Measurements from ENCODE around the gene PLA2G10.
"Not testable (repeated sequence)": the region's sequence is repeated elsewhere in the genome, so short reads cannot be mapped to it uniquely, and the experiment has no call there.

DNA sequence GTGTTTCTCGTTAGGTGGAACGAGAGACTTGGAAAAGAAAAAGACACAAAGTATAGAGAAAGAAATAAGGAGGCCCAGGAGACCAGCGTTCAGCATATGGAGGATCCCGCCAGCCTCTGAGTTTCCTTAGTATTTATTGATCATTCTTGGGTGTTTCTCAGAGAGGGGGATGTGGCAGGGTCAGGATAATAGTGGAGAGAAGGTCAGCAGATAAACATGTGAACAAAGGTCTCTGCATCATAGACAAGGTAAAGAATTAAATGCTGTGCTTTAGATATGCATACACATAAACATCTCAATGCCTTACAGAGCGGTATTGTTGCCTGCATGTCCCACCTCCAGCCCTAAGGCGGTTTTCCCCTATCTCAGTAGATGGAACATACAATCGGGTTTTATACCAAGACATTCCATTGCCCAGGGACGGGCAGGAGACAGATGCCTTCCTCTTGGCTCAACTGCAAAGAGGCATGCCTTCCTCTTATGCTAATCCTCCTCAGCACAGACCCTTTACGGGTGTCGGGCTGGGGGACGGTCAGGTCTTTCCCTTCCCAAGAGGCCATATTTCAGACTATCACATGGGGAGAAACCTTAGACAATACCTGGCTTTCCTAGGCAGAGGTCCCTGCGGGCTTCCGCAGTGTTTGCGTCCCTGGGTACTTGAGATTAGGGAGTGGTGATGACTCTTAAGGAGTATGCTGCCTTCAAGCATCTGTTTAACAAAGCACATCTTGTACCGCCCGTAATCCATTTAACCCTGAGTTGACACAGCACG, 57.7 kb downstream of the PLA2G10 start:
- TF ChIP-seq, protein P1, sequence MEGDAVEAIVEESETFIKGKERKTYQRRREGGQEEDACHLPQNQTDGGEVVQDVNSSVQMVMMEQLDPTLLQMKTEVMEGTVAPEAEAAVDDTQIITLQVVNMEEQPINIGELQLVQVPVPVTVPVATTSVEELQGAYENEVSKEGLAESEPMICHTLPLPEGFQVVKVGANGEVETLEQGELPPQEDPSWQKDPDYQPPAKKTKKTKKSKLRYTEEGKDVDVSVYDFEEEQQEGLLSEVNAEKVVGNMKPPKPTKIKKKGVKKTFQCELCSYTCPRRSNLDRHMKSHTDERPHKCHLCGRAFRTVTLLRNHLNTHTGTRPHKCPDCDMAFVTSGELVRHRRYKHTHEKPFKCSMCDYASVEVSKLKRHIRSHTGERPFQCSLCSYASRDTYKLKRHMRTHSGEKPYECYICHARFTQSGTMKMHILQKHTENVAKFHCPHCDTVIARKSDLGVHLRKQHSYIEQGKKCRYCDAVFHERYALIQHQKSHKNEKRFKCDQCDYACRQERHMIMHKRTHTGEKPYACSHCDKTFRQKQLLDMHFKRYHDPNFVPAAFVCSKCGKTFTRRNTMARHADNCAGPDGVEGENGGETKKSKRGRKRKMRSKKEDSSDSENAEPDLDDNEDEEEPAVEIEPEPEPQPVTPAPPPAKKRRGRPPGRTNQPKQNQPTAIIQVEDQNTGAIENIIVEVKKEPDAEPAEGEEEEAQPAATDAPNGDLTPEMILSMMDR (IDR thresholded peaks at IDR 0.05): not testable (repeated sequence)
- not testable (repeated sequence) for TF ChIP-seq POLR2A (IDR thresholded peaks at IDR 0.05)

All from testis (tissue), 2 donors.